GM13976 (cell line): Measurements from ENCODE around the gene SF3B3.
A peak's percentile ranks its signal among the peaks of the same experiment; 100 is the strongest.

ENCODE experiments used
- DNase-seq: peaks from one replicate; pipeline ENCODE4 v3.0.0; 2012; ENCODE audit warnings: low spot score
- in situ Hi-C: fragments of 300-500 bp; cut with MboI; formaldehyde crosslinking; loops from one replicate; pipeline ENCODE4 v1.12.0; 2022; ENCODE audit warnings: low sequenced_read_pairs, mixed read lengths, inconsistent platforms; ENCODE audit not compliant: unreplicated experiment
- TF ChIP-seq, protein P1 (sequence below): IDR thresholded peaks from 2 replicates; pipeline ENCODE4 v1.5.1; 2012; ENCODE audit warnings: borderline replicate concordance, mild to moderate bottlenecking; ENCODE audit not compliant: insufficient read depth; ENCODE audit errors: extremely low read depth, missing control alignments, control extremely low read depth

The SF3B3 gene

DNA sequence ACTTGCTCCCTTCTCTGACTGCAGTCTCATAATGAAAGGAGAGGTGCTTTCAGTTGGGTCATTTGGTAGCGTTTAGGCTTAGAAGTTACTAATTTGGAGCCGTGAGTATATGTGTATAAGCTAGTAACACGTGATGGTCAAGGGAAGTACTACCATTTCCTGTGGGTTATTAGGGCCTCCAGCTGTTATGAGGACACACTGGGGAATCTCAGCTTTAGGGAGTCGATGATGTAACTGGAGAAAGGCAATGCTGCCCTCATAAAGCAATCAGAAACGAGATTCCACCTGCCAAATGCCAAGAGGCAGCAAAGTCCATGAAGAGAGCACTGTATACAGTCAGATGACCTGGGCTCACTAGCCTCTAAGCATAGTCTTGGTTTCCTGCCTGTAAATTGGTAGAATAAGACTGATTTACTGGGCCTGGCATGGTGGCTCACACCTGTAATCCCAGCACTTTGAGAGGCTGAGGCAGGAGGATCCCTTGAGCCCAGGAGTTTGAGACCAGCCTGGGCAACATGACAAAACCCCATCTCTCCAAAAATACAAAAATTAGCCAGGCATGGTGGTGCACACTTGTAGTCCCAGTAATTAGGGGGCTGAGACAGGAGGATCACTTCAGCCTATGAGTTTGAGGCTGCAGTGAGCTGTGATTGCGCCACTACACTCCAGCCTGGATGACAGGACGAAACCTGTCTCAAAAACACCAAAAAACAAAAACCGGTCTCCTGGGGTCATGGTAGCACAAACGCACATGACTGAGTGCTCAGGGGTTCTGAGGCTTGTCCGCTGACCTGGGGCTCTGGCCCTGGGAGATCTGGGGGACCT, 53.0 kb downstream of the SF3B3 start:
- in situ Hi-C loops = no loop called here
- DNase-seq = peak; percentile 71
- TF ChIP-seq, protein P1, sequence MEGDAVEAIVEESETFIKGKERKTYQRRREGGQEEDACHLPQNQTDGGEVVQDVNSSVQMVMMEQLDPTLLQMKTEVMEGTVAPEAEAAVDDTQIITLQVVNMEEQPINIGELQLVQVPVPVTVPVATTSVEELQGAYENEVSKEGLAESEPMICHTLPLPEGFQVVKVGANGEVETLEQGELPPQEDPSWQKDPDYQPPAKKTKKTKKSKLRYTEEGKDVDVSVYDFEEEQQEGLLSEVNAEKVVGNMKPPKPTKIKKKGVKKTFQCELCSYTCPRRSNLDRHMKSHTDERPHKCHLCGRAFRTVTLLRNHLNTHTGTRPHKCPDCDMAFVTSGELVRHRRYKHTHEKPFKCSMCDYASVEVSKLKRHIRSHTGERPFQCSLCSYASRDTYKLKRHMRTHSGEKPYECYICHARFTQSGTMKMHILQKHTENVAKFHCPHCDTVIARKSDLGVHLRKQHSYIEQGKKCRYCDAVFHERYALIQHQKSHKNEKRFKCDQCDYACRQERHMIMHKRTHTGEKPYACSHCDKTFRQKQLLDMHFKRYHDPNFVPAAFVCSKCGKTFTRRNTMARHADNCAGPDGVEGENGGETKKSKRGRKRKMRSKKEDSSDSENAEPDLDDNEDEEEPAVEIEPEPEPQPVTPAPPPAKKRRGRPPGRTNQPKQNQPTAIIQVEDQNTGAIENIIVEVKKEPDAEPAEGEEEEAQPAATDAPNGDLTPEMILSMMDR = no peak

DNA sequence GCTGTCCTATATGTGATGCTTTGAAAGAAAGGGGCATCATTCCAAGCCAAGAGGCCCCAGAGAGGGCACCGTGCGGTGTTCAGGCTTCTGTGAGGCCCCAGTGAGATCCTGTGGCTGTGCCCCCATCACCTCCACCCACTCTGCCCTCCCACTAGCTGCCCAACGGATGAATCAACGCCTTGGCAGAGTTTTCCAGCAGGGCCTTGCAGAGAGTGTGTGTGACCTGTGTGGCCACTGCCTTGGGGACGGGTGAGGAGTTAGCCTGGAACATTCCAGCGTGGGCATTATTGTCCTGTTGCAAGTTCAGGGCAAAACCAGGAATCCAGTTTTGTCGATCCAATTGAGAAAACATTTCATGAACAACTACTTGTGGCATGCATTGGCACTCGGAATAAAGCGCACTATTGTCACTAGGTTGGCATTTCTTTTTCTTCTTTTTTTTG, 53.7 kb downstream of the SF3B3 start:
- in situ Hi-C loops = no loop called here
- no peak for DNase-seq
- TF ChIP-seq, protein P1 = no peak

DNA sequence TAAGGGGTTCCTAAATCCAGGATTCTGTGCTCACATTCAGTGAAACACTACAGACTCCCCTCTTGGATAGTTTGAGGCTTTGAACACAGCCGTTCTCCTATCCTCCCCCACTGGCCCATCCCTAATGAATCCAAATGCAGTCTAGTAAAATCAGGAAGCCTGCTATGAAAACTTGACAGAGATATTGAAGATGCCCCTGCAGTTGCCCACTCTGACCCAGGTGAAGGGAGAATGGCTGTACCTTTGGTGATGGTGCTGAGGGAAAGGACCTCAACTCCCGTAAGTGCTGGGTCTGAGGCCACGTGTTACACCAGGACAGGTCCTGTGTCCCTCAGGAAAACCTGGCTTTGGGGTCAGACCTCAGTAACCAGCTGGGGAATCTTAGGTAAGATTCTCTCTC, 54.4 kb downstream of the SF3B3 start:
- TF ChIP-seq, protein P1 = no peak
- in situ Hi-C loops = no loop called here
- DNase-seq = no peak

DNA sequence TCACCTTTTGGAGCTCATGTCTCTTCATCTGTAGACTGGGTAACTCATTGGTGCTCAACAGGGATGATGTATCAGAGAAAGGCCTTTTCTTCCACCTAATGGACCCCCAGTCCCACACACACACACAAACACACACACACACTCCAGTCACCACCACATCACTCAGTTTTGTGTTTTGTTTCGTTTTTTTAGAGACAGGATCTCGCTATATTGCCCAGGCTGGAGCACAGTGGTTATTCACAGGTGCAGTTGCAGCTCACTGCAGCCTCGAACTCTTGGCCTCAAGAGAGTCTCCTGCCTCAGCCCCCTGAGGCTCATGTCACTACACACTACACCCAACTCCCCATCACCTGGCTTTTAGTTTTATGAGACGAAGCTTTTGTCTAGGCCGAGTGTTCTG, 55.6 kb downstream of the SF3B3 start:
- DNase-seq = no peak
- in situ Hi-C loops = no loop called here
- TF ChIP-seq, protein P1 = no peak

DNA sequence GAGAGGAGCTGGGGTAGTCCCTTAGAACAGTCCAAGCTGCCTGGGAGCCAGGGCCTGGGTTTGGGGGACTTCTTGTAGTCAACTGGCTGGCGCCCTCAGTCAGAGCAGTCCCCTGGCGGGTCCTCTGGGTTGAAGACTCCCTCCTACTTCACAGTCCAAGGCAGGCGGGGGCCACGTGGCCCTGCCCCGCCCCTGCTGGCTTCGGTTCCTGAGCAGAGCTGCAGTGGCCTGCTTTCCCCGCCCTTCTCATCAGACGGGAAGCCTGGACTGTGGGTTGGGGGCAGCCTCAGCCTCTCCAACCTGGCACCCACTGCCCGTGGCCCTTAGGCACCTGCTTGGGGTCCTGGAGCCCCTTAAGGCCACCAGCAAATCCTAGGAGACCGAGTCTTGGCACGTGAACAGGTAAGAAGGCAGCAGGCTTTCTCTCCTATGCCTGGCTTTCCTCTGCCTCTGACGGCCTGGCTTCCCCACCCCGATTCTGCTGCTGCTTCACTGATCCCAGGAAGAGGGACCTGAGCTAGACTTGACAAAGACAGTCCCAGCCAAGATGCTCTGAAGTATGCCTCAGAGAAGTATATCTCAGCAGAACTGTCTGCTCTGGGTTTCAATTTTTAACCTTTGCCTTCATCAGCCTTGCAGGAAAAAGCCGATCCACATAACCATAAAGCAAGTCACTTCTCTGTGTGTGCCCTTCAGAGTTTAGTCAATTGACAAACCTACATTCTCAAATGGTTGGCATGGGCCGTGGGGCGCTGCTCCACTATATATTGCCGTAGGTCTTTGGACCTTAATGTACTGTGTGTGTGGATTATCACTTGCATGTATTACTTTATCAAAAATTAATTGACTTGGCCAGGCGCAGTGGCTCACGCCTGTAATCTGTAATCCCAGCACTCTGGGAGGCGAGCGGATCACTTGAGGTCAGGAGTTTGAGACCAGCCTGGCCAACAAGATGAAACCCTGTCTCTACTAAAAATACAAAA, 56.3 kb downstream of the SF3B3 start:
- in situ Hi-C loops = no loop called here
- TF ChIP-seq, protein P1 = no peak
- no peak for DNase-seq

DNA sequence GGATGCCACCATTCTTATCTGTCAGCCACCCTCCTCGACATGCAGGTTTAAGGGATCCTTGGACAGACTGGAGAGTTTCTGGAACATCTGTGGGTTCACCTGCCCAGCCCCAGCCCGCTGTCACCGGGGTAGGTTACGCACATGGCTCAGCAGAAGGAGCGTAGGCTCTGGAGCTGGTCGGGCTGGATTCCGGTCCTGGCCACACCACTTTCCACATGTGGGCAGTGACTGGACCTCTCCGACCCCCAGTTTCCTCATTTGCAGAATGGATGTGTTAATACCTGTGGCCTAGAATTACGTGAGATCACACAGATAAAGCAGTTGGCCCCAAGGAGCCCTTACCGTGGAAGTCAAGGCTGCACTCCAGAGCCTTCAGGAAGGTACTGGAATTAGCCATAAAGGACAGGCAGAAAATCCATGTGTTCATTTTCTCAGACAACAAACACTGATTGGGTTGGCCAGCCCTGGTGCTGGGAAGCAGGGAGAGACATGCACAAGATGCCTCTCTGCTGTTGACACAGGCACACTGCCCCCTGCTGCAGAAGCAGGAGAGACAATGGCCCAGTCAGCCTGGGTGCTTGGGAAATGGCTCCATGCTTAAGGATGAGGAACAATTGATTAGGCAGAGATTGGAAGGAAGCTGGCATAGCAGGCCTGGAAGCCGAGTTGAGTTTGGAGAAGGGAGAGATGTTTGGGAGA, 58.8 kb downstream of the SF3B3 start:
- in situ Hi-C loops = no loop called here
- TF ChIP-seq, protein P1 = peak; percentile 19
- DNase-seq = peak; percentile 41
